Glutamatergic neuron (in vitro differentiated cells): ENCODE results near the gene MTG2. TPM values are rescaled to one million over a fixed set of nuclear protein-coding genes. Genes with fewer than 3 reads are reported as not detected.

Experiments used
- DNase-seq: peaks from one replicate; pipeline ENCODE4 v3.0.0; 2022
- H3K27ac Mint-ChIP-seq: one replicate; pipeline ENCODE4 v1.8.0; 2020; ENCODE audit warnings: mild to moderate bottlenecking, mixed read lengths, inconsistent platforms; ENCODE audit not compliant: unreplicated experiment
- H3K27me3 Mint-ChIP-seq: one replicate; pipeline ENCODE4 v1.8.0; 2020; ENCODE audit warnings: mild to moderate bottlenecking, moderate library complexity, mixed read lengths, inconsistent platforms; ENCODE audit not compliant: unreplicated experiment
- H3K36me3 Mint-ChIP-seq: one replicate; pipeline ENCODE4 v1.8.0; 2020; ENCODE audit warnings: mild to moderate bottlenecking, mixed read lengths, inconsistent platforms; ENCODE audit not compliant: unreplicated experiment
- H3K4me1 Mint-ChIP-seq: one replicate; pipeline ENCODE4 v1.8.0; 2020; ENCODE audit warnings: mild to moderate bottlenecking, low read depth, mixed read lengths, inconsistent platforms; ENCODE audit not compliant: unreplicated experiment
- H3K4me3 Mint-ChIP-seq: one replicate; pipeline ENCODE4 v1.8.0; 2020; ENCODE audit warnings: mild to moderate bottlenecking, mixed read lengths, inconsistent platforms; ENCODE audit not compliant: unreplicated experiment
- H3K9me3 Mint-ChIP-seq: one replicate; pipeline ENCODE4 v1.8.0; 2020; ENCODE audit warnings: mild to moderate bottlenecking, moderate library complexity, mixed read lengths, inconsistent platforms; ENCODE audit not compliant: unreplicated experiment
- CTCF ChIP-seq: fragments of 200-600 bp; sonication (generic); IDR thresholded peaks from one replicate; pipeline ENCODE4 v1.5.0; 2021; ENCODE audit not compliant: partially characterized antibody, unreplicated experiment
- total RNA-seq: library from RNA; stranded (reverse); fragmentation: NEBNext Ultra II Directional; extraction: Animal tissue kit (Norgen Biotek cat#: 25700); gene quantifications from one replicate; pipeline ENCODE4 v1.2.1, GENCODE V29; 2021; ENCODE audit not compliant: unreplicated experiment

The MTG2 gene
- total RNA-seq, 1 donor from 2014 or later = 27.1 TPM

- TF ChIP-seq CTCF = no peak
- no peak overlapping the region for H3K27ac Mint-ChIP-seq
- peaks cover 6% of the 10 kb centered on the region for H3K4me1 Mint-ChIP-seq
- H3K4me3 Mint-ChIP-seq = no peak overlapping the region
- no peak for DNase-seq
- peaks cover 2% of the 10 kb centered on the region for H3K27me3 Mint-ChIP-seq
- H3K9me3 Mint-ChIP-seq = peaks cover 5% of the 10 kb centered on the region
- peaks cover 3% of the 10 kb centered on the region for H3K36me3 Mint-ChIP-seq
These were observed 7.8 kb upstream of the MTG2 start for GRCh38 chr20:62174870-62175624.

GRCh38 chr20:62175711-62176110 lies 7.1 kb upstream of the MTG2 start:
- H3K36me3 Mint-ChIP-seq = peaks cover 3% of the 10 kb centered on the region
- peaks cover 6% of the 10 kb centered on the region for H3K4me1 Mint-ChIP-seq
- no peak overlapping the region for H3K4me3 Mint-ChIP-seq
- peaks cover 5% of the 10 kb centered on the region for H3K9me3 Mint-ChIP-seq
- peaks cover 2% of the 10 kb centered on the region for H3K27me3 Mint-ChIP-seq
- H3K27ac Mint-ChIP-seq = no peak overlapping the region
- no peak for TF ChIP-seq CTCF
- DNase-seq = no peak

- peaks cover 2% of the 10 kb centered on the region for H3K27me3 Mint-ChIP-seq
- DNase-seq = no peak
- peaks cover 5% of the 10 kb centered on the region for H3K9me3 Mint-ChIP-seq
- H3K36me3 Mint-ChIP-seq = peaks cover 3% of the 10 kb centered on the region
- H3K4me3 Mint-ChIP-seq = no peak overlapping the region
- TF ChIP-seq CTCF = no peak
- H3K27ac Mint-ChIP-seq = no peak overlapping the region
- H3K4me1 Mint-ChIP-seq = peaks cover 6% of the 10 kb centered on the region
These were observed 6.0 kb upstream of the MTG2 start for GRCh38 chr20:62176866-62177265.

GRCh38 chr20:62177307-62177706 lies 5.5 kb upstream of the MTG2 start:
- H3K27ac Mint-ChIP-seq = peak overlapping the region; percentile 6
- peaks cover 5% of the 10 kb centered on the region for H3K9me3 Mint-ChIP-seq
- peak overlapping the region; percentile 40 for H3K4me3 Mint-ChIP-seq
- H3K36me3 Mint-ChIP-seq = peaks cover 3% of the 10 kb centered on the region
- TF ChIP-seq CTCF = no peak
- peaks cover 2% of the 10 kb centered on the region for H3K27me3 Mint-ChIP-seq
- DNase-seq = peak; percentile 37
- peaks cover 6% of the 10 kb centered on the region for H3K4me1 Mint-ChIP-seq

- H3K27me3 Mint-ChIP-seq = peaks cover 4% of the 10 kb centered on the region
- no peak overlapping the region for H3K27ac Mint-ChIP-seq
- TF ChIP-seq CTCF = no peak
- H3K4me3 Mint-ChIP-seq = no peak overlapping the region
- DNase-seq = peak; percentile 10
- H3K4me1 Mint-ChIP-seq = peaks cover 8% of the 10 kb centered on the region
- peaks cover 3% of the 10 kb centered on the region for H3K36me3 Mint-ChIP-seq
- H3K9me3 Mint-ChIP-seq = peaks cover 7% of the 10 kb centered on the region
These were observed 4.3 kb upstream of the MTG2 start for GRCh38 chr20:62178316-62179161.
